Upper lobe of left lung (tissue), 6 donors: ENCODE measurements around the gene LDLRAD3. TPM values are rescaled to one million over a fixed set of nuclear protein-coding genes. Genes with fewer than 3 reads are reported as not detected.
A peak's percentile ranks its signal among the peaks of the same experiment; 100 is the strongest.

Source experiments
- ATAC-seq, 2 donors: fragments of 200-7000 bp; cut with Tn5 transposase; one replicate each; pipeline ENCODE4 v1.9.1; 2022; ENCODE audit warnings: mild to moderate bottlenecking in 2 of 2, moderate library complexity in 2 of 2; ENCODE audit not compliant: low FRiP score in 2 of 2
- DNase-seq, 2 donors: peaks; one replicate each; pipeline ENCODE4 v3.0.0-alpha.2; 2019 to 2020
- H3K27ac ChIP-seq, 4 donors: fragments of 200-600 bp; sonication (generic); one replicate each; pipeline ENCODE4 v1.5.1; 2016 to 2019
- H3K27me3 ChIP-seq, 4 donors: fragments of 200-600 bp; sonication (generic); one replicate each; pipeline ENCODE4 v1.5.1; 2017 to 2019
- H3K36me3 ChIP-seq, 4 donors: fragments of 200-600 bp; sonication (generic); one replicate each; pipeline ENCODE4 v1.5.1; 2016 to 2019
- H3K4me1 ChIP-seq, 4 donors: fragments of 200-600 bp; sonication (generic); one replicate each; pipeline ENCODE4 v1.5.1; 2018 to 2019
- H3K4me3 ChIP-seq, 4 donors: fragments of 200-600 bp; sonication (generic); one replicate each; pipeline ENCODE4 v1.5.1; 2017 to 2019; ENCODE audit warnings: mild to moderate bottlenecking in 2 of 4, moderate library complexity in 1 of 4
- H3K9me3 ChIP-seq, 4 donors: fragments of 200-600 bp; sonication (generic); one replicate each; pipeline ENCODE4 v1.5.1; 2018 to 2019
- CTCF ChIP-seq, 6 experiments: fragments of 450-650 bp in 4 of 6; fragments of 200-600 bp in 2 of 6; sonication (generic) in 2 of 6; IDR thresholded peaks; one replicate each; pipeline ENCODE4 v1.5.1; 2016 to 2019; ENCODE audit warnings: antibody characterized with exemption in 6 of 6
- EP300 ChIP-seq, 4 donors: sonication (generic); formaldehyde crosslinking; IDR thresholded peaks; one replicate each; pipeline ENCODE4 v1.5.1; 2017; ENCODE audit warnings: antibody characterized with exemption in 4 of 4, control low read depth in 2 of 4
- POLR2A ChIP-seq, 4 donors: fragments of 450-650 bp; IDR thresholded peaks; one replicate each; pipeline ENCODE4 v1.5.1; 2016 to 2017; ENCODE audit warnings: antibody characterized with exemption in 4 of 4, mild to moderate bottlenecking in 2 of 4
- POLR2AphosphoS5 ChIP-seq, 2 donors: sonication (generic); formaldehyde crosslinking; IDR thresholded peaks; one replicate each; pipeline ENCODE4 v1.5.1; 2017; ENCODE audit warnings: antibody characterized with exemption in 2 of 2
- WGBS, 2 donors: methylation state at CpG; one replicate each; pipeline ENCODE4 v1.1.5; 2017 to 2018; 5-methylcytosine and 5-hydroxymethylcytosine counted together
- total RNA-seq, 6 donors: library from RNA; depleted of rRNA in 4 of 6; stranded (reverse); fragments of >200 nt in 4 of 6; gene quantifications; one replicate each; pipeline versions ENCODE4 v1.1.0 to v1.2.1, GENCODE V29; 2016 to 2021
- donor health status: DM: no; HTN: no; CAD: no; lungs with moderate emphysema.
- donor health status: DM: no; HTN: yes; CAD: no; lungs with severe emphysema.

The LDLRAD3 gene
- total RNA-seq, 6 donors from 2014 or later = 4.4 to 16.8 (median 7.4) TPM

- DNase-seq (no peak), ATAC-seq (no peak)
- Histone ChIP-seq H3K27me3 (no peaks in the 10 kb centered on the region), H3K4me1 (no peaks in the 10 kb centered on the region), H3K27ac (no peak overlapping the region), H3K4me3 (no peak overlapping the region), H3K9me3 (no peaks in the 10 kb centered on the region), H3K36me3 (no peaks in the 10 kb centered on the region)
- TF ChIP-seq CTCF (IDR thresholded peaks at IDR 0.05) = no peak
- no peak for TF ChIP-seq POLR2A (IDR thresholded peaks at IDR 0.05)
- TF ChIP-seq POLR2AphosphoS5 (IDR thresholded peaks at IDR 0.05) = no peak
- TF ChIP-seq EP300 (IDR thresholded peaks at IDR 0.05) = no peak
- WGBS, 2 donors = 95 to 97% methylated on average over 6 of the region's 6 CpGs
Observed at GRCh38 chr11:36026315-36026968, 82.6 kb downstream of the LDLRAD3 start.

GRCh38 chr11:36027731-36028130, 83.9 kb downstream of the LDLRAD3 start:
- Histone ChIP-seq H3K4me3 (no peak overlapping the region), H3K4me1 (no peaks in the 10 kb centered on the region), H3K9me3 (no peaks in the 10 kb centered on the region), H3K27ac (no peak overlapping the region), H3K27me3 (no peaks in the 10 kb centered on the region), H3K36me3 (no peaks in the 10 kb centered on the region)
- WGBS, 2 donors = 38 to 58% methylated on average over 4 of the region's 4 CpGs
- DNase-seq (no peak), ATAC-seq (no peak)
- no peak for TF ChIP-seq CTCF (IDR thresholded peaks at IDR 0.05)
- TF ChIP-seq POLR2AphosphoS5 (IDR thresholded peaks at IDR 0.05) = no peak
- TF ChIP-seq EP300 (IDR thresholded peaks at IDR 0.05) = no peak
- TF ChIP-seq POLR2A (IDR thresholded peaks at IDR 0.05) = no peak

GRCh38 chr11:36029616-36030015, 85.8 kb downstream of the LDLRAD3 start:
- H3K4me1 ChIP-seq = peaks cover 0 to 5% (median 0%) of the 10 kb centered on the region in 4 donors
- ATAC-seq (no peak), DNase-seq (no peak)
- H3K9me3 ChIP-seq = no peaks in the 10 kb centered on the region
- no peaks in the 10 kb centered on the region for H3K36me3 ChIP-seq
- no peak overlapping the region for H3K4me3 ChIP-seq
- no peaks in the 10 kb centered on the region for H3K27me3 ChIP-seq
- H3K27ac ChIP-seq = no peak overlapping the region
- 69 to 74% methylated on average over 4 of the region's 4 CpGs for WGBS, 2 donors
- TF ChIP-seq POLR2AphosphoS5 (IDR thresholded peaks at IDR 0.05) (no peak), EP300 (IDR thresholded peaks at IDR 0.05) (no peak), POLR2A (IDR thresholded peaks at IDR 0.05) (no peak), CTCF (IDR thresholded peaks at IDR 0.05) (no peak)

GRCh38 chr11:36030731-36031281, 86.9 kb downstream of the LDLRAD3 start:
- ATAC-seq = peak in 1 of 2 donors; percentile 57
- no peak for DNase-seq
- 55 to 77% methylated on average over 1 of the region's 1 CpG for WGBS, 2 donors

GRCh38 chr11:36033082-36033751, 89.4 kb downstream of the LDLRAD3 start:
- 75 to 77% methylated on average over 9 of the region's 9 CpGs for WGBS, 2 donors
- Histone ChIP-seq H3K9me3 (no peaks in the 10 kb centered on the region), H3K27me3 (no peaks in the 10 kb centered on the region), H3K27ac (no peak overlapping the region), H3K4me3 (no peak overlapping the region), H3K36me3 (no peaks in the 10 kb centered on the region), H3K4me1 (peaks cover 0 to 5% (median 0%) of the 10 kb centered on the region in 4 donors)
- TF ChIP-seq EP300 (IDR thresholded peaks at IDR 0.05) (no peak), CTCF (IDR thresholded peaks at IDR 0.05) (no peak), POLR2AphosphoS5 (IDR thresholded peaks at IDR 0.05) (no peak), POLR2A (IDR thresholded peaks at IDR 0.05) (no peak)
- ATAC-seq (no peak), DNase-seq (no peak)

More at GRCh38 chr11:36030731-36031281, 86.9 kb downstream of the LDLRAD3 start:
- Histone ChIP-seq H3K4me1 (peaks cover 0 to 5% (median 0%) of the 10 kb centered on the region in 4 donors), H3K4me3 (no peak overlapping the region), H3K36me3 (no peaks in the 10 kb centered on the region), H3K9me3 (no peaks in the 10 kb centered on the region), H3K27me3 (no peaks in the 10 kb centered on the region), H3K27ac (no peak overlapping the region)
- TF ChIP-seq POLR2AphosphoS5 (IDR thresholded peaks at IDR 0.05) (peak in 1 of 2 donors; percentile 16), EP300 (IDR thresholded peaks at IDR 0.05) (no peak)
